DOHH2 (cell line): ENCODE data around the gene PEDS1.

Experiments
- H3F3A ChIP-seq: fragments of 200-600 bp; sonication (generic), shearing (Covaris generic); 2 replicates; pipeline ENCODE4 v1.6.0; 2016; ENCODE audit warnings: antibody characterized with exemption, mild to moderate bottlenecking; ENCODE audit not compliant: control insufficient read depth, insufficient read depth
- H3K27ac ChIP-seq: fragments of 200-600 bp; sonication (generic); 2 replicates; pipeline ENCODE4 v1.5.1; 2014; ENCODE audit warnings: low read depth, mild to moderate bottlenecking, low read length, moderate library complexity
- H3K27me3 ChIP-seq: fragments of 200-600 bp; sonication (generic); 2 replicates; pipeline ENCODE4 v1.6.1; 2014; ENCODE audit warnings: mild to moderate bottlenecking, low read length, mixed read lengths; ENCODE audit not compliant: control insufficient read depth
- H3K36me3 ChIP-seq: fragments of 200-600 bp; sonication (generic); 2 replicates; pipeline ENCODE4 v1.6.1; 2014; ENCODE audit warnings: mild to moderate bottlenecking, low read length, moderate library complexity, mixed read lengths; ENCODE audit not compliant: control insufficient read depth
- H3K4me1 ChIP-seq: fragments of 200-600 bp; sonication (generic); 2 replicates; pipeline ENCODE4 v1.6.1; 2014; ENCODE audit warnings: mild to moderate bottlenecking, low read length, mixed read lengths; ENCODE audit not compliant: control insufficient read depth
- H3K4me2 ChIP-seq: fragments of 200-600 bp; sonication (generic); 2 replicates; pipeline ENCODE4 v1.6.0; 2014; ENCODE audit warnings: mild to moderate bottlenecking, low read length, moderate library complexity
- H3K4me3 ChIP-seq: fragments of 200-600 bp; sonication (generic); 2 replicates; pipeline ENCODE4 v1.5.1; 2014; ENCODE audit warnings: mild to moderate bottlenecking, low read length, mixed read lengths
- H3K79me2 ChIP-seq: fragments of 200-600 bp; sonication (generic); 2 replicates; pipeline ENCODE4 v1.6.1; 2014; ENCODE audit warnings: mild to moderate bottlenecking, low read length, mixed read lengths; ENCODE audit not compliant: control insufficient read depth
- H3K9me2 ChIP-seq: fragments of 200-600 bp; sonication (generic); replicated peaks from 2 replicates; pipeline ENCODE4 v1.6.1; 2014; ENCODE audit warnings: mild to moderate bottlenecking, low read length, mixed read lengths; ENCODE audit not compliant: control insufficient read depth
- H3K9me3 ChIP-seq: fragments of 200-600 bp; sonication (generic); 2 replicates; pipeline ENCODE4 v1.6.1; 2014; ENCODE audit warnings: antibody characterized with exemption, low read length, mixed read lengths; ENCODE audit not compliant: control insufficient read depth, insufficient read depth
- H4K20me1 ChIP-seq: fragments of 200-600 bp; sonication (generic); 2 replicates; pipeline ENCODE4 v1.6.0; 2014; ENCODE audit warnings: low read depth, mild to moderate bottlenecking, antibody characterized with exemption, low read length, moderate library complexity; ENCODE audit not compliant: control insufficient read depth, insufficient read depth
- EZH2phosphoT487 ChIP-seq: fragments of 200-600 bp; sonication (generic); IDR thresholded peaks from 2 replicates; pipeline ENCODE4 v1.6.1; 2017; ENCODE audit warnings: borderline replicate concordance, mild to moderate bottlenecking, antibody characterized with exemption, low read length, moderate library complexity, mixed read lengths
- TF ChIP-seq, protein P1 (sequence below): fragments of 200-600 bp; sonication (generic); IDR thresholded peaks from one replicate; pipeline ENCODE4 v1.5.1; 2014; ENCODE audit warnings: antibody characterized with exemption, mild to moderate bottlenecking, low read depth, low read length; ENCODE audit not compliant: poor library complexity, severe bottlenecking

PEDS1 gene

DNA sequence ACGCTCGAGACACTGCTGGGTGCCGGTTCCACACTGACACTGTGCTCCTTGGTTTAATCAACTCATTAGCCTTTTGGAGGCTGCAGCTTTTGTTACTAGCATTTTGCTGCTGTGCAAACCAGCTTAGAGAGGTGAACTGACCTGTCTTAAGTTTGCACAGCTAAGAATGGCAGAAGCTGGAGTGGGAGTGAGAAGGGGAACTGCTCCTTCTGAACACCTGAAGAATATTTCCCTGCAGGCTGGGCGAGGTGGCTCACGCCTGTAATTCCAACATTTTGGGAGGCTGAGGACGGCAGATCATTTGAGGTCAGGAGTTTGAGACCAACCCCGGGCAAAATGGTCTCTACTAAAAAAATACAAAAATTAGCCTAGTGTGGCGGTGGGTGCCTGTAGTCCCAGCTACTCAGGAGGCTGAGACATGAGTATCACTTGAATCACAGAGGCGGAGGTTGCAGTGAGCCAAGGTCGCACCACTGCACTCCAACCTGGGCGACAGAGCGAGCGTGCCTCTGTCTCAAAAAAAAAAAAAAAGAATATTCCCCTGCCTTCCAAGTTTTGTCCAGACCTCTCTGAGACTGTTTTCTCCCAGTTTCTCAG lies 42.1 kb upstream of the PEDS1 start:
- Histone ChIP-seq H3K9me3 (no peaks in the 10 kb centered on the region), H3K79me2 (peaks cover 27% of the 10 kb centered on the region), H3K9me2 (no peaks in the 10 kb centered on the region), H3K4me3 (no peak overlapping the region), H4K20me1 (peaks cover 3% of the 10 kb centered on the region; the same call in 1 of the 2 replicates), H3K27ac (no peak overlapping the region), H3K36me3 (peaks cover 15% of the 10 kb centered on the region), H3K4me2 (no peak overlapping the region), H3K4me1 (peaks cover 49% of the 10 kb centered on the region), H3K27me3 (no peaks in the 10 kb centered on the region), H3F3A (no peaks in the 10 kb centered on the region)
- TF ChIP-seq EZH2phosphoT487 = no peak
- TF ChIP-seq, protein P1, sequence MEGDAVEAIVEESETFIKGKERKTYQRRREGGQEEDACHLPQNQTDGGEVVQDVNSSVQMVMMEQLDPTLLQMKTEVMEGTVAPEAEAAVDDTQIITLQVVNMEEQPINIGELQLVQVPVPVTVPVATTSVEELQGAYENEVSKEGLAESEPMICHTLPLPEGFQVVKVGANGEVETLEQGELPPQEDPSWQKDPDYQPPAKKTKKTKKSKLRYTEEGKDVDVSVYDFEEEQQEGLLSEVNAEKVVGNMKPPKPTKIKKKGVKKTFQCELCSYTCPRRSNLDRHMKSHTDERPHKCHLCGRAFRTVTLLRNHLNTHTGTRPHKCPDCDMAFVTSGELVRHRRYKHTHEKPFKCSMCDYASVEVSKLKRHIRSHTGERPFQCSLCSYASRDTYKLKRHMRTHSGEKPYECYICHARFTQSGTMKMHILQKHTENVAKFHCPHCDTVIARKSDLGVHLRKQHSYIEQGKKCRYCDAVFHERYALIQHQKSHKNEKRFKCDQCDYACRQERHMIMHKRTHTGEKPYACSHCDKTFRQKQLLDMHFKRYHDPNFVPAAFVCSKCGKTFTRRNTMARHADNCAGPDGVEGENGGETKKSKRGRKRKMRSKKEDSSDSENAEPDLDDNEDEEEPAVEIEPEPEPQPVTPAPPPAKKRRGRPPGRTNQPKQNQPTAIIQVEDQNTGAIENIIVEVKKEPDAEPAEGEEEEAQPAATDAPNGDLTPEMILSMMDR = no peak

- Histone ChIP-seq H3K4me3 (no peak overlapping the region), H3K27me3 (no peaks in the 10 kb centered on the region), H3K4me2 (no peak overlapping the region), H4K20me1 (peaks cover 3% of the 10 kb centered on the region; the same call in 1 of the 2 replicates), H3F3A (no peaks in the 10 kb centered on the region), H3K9me2 (no peaks in the 10 kb centered on the region), H3K36me3 (peaks cover 15% of the 10 kb centered on the region), H3K79me2 (peaks cover 27% of the 10 kb centered on the region), H3K4me1 (peaks cover 46% of the 10 kb centered on the region), H3K9me3 (no peaks in the 10 kb centered on the region), H3K27ac (no peak overlapping the region)
- TF ChIP-seq, protein P1 = no peak
- no peak for TF ChIP-seq EZH2phosphoT487
Observed at GRCh38 chr20:50194831-50195523, 41.5 kb upstream of the PEDS1 start.

DNA sequence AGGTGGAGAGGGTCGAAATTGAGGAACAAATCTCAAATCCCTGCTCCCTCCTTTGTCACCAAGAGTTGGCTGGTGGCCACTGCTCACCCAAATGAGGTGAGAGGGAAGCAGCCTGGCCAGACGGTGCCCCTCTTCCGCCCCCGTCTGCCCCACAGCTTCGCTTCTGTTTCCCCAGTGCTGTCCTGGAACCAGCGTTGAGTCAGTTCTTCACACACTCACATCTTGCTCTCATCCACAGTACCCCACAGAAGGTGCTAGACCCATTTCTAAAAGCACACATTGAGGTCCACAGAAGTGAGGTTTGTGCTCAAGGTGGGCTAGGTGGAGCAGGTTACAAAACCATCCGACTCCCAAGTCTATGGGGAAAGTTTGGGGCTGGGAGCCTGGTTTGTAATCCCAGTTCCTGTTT lies 40.9 kb upstream of the PEDS1 start:
- H3K9me2 ChIP-seq = no peaks in the 10 kb centered on the region
- no peaks in the 10 kb centered on the region for H3K9me3 ChIP-seq
- H3K36me3 ChIP-seq = peaks cover 15% of the 10 kb centered on the region
- peaks cover 3% of the 10 kb centered on the region; the same call in 1 of the 2 replicates for H4K20me1 ChIP-seq
- H3K27me3 ChIP-seq = no peaks in the 10 kb centered on the region
- peaks cover 27% of the 10 kb centered on the region for H3K79me2 ChIP-seq
- peaks cover 44% of the 10 kb centered on the region for H3K4me1 ChIP-seq
- H3K4me3 ChIP-seq = no peak overlapping the region
- no peak overlapping the region for H3K27ac ChIP-seq
- TF ChIP-seq, protein P1 = no peak
- TF ChIP-seq EZH2phosphoT487 = no peak
- no peaks in the 10 kb centered on the region for H3F3A ChIP-seq
- 0 out of 2 replicates have a peak overlapping the region, but pooled peaks have one; percentile 2 for H3K4me2 ChIP-seq
